HG03196 (cell line): Measurements from ENCODE around the gene RRP1B.
A peak's percentile ranks its signal among the peaks of the same experiment; 100 is the strongest.

Experiments
- ATAC-seq: cut with Tn5 transposase; IDR thresholded peaks from one replicate; pipeline ENCODE4 v1.9.1; 2021; ENCODE audit not compliant: unreplicated experiment

Gene RRP1B

DNA sequence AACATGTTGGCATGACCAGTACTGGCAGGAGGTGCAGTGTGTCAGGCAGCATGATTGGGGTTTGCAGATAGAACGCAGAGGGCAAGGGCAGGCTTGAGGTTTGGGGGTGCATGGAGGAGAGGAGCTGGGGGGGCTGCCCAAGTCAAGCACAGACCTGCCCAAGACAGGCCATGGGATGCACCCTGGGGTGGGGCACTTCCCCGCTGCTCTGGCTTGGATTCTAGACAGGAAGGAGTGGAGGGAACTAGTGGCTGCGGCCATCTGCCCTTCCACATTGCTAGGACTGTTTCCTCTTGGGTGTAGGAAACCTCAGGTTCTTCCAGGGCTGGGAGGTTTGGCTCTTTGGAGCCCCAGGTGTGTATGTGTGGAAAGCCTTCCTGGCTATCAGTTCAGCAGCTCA is 62.6 kb downstream of the RRP1B start:
- ATAC-seq = no peak

DNA sequence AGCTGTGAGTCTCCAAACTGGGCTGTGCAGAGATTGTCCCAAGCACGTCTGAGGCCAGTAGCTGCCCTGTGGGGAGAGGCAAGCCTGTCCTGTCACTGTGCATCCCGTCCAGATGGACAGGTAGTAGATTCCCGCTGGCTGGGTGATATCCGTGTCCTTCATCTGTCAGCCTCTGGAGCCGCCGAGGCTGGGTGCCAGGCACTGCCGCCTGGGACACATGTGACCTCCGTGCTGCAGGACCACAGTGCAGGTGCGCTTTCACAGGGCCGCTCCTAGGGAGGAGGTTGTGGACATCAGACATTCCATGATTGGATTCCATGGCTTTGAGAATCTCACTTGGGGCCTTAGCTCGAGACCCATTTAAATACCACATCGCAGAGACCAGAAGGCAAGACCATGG is 64.3 kb downstream of the RRP1B start:
- ATAC-seq = no peak

DNA sequence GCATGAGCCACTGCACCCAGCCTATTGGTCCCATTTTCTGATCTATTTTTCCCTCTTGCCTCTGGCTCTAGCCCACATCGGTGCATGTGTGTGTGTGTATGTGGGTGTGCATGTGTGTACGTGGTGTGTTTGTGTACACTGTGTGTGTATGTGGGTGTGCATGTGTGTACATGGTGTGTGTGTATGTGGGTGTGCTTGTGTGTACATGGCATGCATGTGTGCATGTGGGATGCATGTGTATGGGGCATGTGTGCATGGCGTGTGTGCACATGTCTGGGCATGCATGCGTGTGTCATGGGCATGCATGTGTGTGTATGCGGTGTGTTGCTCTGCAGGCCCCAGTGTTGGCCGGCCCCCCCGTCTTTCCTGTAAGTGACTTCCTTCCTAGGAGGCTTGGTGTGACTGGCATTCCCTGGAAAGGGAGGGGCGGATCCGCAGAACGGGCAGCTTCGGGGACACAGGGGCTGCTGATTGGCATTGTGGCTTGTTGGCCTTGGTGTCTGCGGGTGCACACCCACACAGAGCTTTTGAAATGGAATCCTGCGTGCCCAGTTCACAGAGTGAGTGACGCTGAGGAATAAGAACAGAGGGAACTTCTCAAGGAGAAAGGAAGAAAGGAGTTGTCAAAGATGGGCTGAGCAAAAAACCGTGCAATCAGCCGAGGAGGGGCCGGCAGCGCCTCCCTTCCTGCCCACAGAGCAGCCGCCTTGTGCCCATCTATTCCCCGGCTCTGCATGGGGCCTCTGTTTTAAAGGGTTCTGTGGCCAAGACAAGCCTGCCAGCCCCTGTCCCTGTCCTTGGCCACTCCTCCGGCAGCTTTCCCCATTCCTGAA is 67.5 kb downstream of the RRP1B start:
- no peak for ATAC-seq

DNA sequence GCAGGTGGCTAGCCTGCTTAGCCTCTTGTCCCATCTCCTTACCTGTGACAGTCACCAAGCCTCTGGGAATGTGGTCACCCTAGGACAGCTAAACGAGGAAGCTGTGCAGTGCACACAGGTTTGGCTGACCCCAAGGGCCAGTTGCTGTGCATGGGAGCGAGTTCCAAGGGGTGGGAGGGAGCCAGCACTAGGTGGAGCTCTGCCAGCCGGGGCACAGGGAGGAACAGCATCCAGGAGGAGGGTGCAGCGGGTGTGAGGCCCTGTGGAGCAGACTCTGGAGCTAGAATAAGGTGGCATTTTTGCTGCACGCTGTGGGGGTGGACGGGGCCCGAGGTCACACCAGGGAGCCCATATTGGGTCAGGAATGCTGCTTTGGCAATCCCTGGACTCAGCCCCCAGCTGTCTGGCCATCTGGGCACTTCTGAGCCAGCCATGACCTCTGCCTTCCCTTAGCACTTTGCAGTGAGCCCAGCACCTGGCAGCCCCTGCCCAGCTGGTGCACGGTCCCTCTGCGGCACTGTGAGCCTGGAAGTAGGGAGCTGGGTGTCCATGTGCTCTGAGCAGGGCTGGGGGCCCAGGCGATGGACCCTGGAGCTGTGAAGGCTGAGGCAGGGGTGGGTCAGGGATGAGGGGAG is 68.3 kb downstream of the RRP1B start:
- ATAC-seq = no peak

DNA sequence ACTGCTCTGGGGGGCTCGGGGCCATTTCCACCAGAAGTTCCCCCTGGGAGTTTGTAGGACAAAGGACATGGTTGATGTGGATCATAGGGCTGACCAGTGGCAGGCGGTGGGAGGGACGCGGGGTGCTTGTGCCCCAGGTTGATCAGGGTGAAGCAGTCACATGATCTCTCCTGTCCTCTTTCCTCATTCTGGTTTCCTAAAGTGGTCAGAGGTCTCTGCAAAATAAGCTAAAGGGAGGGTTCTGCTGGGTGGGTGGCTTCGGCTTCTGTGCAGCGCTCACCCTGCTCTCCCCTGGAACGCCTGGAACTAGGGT is 68.8 kb downstream of the RRP1B start:
- ATAC-seq = no peak

DNA sequence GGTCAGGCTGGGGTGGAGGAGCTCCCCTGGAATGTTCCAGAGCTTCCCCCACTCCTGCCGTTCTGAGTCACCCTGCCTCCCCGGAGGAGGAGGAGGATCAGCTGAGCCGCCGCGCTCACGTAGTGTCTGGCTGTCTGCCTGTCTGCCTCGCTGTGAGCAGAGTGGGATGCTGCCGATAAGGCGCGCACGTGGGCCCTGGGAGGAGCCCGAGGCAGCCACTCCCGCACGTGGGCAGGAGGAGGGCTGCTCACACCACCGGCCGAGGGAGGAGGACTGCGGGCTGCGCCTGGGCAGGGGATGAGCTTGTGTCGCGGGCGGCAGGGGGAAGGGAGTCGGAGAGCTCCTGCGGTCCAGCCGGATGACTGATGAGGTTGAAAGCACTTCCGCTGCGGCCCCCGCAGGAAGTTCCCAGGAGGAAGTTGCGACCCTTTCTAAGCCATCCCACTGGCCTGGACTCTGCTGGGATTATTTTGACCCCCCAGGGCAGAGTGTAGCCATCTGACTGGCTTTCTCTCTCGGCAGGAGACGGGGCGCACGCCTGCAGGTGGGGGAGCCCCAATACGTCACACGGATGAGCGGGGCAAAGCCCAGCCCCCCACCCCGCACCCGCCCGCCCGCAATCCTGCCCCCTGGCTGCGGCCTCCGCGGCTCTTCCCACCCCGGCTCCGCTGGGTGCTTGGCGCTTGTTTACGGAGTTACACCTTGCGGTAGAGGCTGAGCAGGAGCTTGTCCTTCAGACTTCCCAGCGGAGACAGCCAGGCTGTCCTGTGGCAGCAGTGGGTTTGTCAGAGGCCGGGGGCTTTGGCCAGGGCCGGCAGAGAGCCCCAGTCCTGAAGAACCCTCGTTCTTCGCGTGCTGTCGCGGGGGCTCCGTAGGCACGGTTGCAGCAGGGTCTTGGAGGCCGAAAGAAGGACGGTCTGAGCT is 69.4 kb downstream of the RRP1B start:
- peak; percentile 59 for ATAC-seq

DNA sequence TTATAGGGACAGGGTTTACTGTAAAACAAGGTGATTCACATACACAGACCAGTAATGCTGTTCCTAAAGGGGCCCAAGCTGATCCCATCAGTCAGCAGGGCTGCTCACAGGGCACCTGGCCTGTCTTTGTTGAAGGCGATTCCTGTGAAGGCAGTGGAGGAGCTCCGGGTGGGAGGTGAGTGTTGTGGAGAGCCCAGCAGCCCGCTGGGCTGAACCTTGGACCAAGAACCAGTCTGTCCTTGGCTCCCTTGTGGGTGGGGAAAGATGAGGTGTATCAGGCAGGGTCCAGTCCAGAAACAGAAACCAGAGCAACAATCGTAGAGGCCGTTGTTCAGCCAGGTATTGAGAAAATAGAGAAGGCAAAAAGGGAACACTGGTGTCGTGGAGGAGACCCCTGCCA is 72.1 kb downstream of the RRP1B start:
- ATAC-seq = no peak

DNA sequence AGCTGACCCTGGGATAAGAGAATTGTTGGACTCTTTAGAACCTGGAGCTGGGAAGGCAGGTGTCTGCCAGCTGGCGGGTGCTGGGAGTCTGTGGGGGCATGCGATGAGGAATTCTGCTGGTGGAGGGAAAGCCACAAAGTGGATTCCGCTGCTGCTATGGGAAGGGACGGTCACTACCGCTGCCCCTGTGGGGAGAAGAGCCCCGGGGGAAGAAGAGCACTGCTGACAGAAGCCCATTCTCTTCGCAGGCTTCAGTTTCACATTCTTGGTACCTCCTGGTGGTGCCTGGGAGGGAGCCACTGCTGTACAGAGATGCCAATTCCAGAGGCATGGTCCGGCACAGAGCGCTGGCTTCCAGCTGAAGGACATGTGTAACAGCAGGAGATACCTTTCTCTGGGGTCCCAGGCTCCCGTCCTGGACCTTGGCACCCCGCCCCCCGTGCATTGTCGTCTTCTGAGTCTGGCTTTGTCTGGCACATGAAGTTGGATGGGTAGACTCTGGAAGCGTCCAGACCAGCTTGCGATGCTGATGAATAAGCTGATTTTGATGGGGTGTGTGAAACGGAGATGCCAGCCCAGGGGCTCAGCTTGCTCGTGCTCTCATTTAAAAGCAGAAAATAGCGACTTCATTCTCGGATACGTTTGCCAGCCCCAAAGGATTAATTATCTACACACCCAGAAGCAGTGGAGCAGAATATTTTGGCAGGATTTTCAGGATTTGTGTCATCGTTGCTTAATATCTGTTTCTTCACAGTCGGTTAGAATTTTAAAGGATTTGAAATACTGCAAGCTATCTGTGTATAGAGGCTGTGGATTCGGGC is 72.7 kb downstream of the RRP1B start:
- ATAC-seq = no peak

DNA sequence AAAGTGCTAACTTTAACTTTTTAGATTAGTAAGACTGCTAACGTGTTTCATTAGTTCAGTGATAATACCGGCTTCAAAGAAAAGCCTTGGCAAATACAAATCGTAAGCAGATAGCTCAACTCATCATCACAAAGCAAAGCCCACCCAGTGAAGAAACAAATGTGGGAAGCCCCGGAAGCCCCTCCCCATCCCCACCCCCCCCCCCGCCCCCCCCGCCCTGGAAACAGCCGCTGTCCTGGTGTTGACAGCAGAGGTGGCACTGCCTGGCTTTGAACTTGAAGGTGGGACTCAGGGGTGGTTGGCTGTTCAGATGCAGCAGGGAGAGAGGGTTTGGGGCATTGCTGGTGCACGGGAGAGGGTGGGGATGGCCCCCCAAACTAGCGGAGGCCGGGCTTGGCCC is 73.7 kb downstream of the RRP1B start:
- no peak for ATAC-seq

DNA sequence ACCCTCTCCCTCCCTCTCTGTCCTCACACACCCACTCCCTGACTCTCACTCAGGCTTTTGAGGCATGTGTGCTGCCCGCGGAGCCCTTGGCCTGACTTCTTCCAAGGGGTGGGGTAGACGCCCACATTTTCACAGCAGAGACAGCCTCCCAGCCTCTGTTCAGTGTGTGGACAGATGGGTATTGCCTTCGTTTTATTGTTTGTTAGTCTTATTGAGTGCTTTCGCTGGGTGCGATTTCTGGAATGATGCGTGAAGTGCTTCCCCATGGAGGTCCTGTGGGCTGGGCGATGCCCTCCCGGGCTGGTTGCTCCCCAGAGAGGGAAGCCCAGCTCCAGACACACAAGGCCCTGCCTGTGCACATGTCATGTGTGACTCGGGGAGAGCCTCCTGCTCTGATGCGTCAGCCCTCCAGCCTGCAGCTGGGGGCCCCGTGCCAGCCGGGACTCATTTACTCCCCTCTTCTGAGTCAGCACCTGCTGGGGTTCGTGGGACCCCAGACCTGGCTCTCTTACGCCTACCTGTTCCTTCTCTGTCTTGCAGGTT is 74.2 kb downstream of the RRP1B start:
- no peak for ATAC-seq

DNA sequence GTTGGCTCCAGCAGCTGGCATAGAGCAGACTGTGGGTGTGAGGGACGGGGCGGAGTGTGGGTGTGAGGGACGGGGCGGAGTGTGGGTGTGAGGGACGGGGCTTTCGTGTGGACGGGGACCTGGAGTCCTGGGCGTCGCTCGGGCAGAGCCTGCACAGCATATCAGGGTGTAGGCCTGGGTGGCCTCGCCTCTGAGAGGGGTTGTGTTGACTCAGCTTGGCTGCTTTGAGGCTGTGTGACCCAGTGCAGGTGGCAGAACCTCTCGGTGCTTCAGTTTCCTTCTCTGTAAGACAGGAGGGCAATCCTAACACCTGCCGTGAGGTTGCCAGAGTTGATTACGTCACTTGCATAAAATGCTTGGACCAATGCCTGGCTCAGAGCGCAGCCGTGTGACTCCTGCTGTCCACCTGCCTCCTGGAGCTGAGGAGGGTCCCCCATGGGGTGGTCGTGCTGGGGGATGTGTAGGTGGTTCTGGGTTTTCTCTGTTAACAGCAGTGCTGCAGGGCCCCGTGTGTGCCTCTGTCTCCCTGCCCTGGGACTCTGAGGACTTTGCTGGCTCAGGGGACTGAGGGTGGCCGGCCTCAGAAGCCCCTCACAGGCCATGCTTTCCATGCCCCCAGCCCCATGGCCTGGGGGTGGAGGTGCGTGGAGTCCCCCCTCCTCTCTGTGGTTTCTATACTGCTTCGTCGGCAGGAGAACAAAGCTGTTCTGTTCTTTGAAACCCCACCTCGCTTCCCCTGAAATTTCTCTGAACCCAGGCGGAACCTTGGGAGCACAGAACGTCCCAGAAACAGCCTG is 75.0 kb downstream of the RRP1B start:
- no peak for ATAC-seq

DNA sequence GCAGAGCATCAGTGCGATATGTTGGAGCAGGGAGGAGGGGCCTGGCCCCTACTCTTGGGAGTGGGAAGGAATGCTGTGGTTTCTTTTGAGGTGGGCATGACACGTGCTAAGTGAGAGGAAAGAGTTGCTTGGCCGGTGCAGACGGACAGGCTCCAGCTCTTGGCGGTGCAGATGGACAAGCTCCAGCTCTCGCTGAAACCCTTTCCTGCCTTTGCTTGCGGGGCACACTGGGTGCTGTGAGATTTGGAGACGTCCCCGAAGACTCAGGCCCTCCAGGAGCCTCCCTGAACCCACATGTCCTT is 75.5 kb downstream of the RRP1B start:
- ATAC-seq = no peak

DNA sequence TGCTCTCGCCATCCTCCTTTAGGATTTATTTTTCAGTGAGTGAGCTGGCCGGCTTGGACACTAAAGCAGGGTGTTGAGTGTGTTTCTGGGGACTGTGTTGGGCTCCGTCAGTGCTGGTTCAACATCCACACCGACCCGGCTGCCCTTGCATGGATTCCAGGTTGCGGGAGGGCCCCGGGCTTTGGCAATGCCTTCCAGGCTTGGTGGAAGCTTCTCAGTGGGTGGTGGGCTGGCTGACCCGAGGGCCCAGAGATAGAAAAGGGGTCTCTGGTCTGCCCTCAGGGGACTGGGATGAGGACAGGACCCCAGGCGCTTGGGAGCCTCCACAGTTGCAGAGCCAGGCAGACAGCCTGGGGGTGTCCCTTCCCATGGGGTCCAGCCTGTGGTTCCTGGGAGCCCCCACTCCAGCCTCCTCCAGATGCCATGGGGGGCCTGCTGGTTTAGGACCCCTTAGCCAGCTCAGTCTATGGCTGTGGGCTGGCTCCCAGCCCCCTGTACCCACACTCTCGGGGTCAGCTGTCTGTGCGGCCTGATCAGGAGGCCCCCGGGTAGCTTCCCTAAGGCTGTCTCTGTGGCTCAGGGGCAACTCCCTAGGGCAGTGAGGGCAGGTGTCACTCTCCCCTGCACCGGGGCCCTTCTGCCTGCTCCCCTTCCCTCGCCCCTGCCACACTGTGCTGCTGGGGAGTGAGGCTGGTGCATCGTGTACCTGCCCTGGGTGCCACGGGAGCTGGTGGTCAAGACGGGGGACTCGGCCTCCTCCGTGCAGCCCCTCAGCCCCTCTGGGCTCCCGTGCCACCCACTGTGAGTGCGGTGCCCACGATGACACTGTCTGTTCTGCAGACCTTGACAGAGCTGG is 76.1 kb downstream of the RRP1B start:
- no peak for ATAC-seq

DNA sequence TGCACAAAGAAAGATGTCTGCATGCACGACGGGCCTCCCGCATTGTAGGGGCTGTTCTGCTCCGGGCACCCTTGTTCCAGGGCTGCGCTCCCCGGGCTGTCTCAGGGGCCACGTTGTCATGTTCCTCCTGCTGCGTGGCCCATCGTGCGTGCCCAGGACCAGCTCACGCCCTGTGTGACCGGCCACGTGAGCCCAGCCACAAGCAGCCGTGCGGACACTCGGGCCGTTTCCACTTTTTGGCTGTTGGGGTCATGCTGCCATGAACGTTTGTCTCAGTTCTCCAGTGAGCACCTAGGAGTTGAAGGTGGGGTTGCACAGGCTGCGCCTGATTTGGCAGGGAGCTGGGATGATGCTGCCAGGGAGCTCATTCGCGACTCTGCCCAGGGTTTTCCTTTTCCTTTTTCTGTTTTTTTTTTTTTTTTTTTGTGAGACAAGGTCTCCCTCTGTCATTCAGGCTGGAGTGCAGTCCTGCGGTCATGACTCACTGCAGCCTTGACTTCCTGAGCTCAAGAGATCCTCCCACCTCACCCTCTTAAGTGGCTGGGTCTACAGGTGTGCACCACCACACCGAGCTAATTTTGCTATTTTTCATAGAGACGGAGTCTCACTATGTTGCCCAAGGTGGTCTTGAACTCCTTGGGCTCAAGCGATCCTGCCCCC is 77.0 kb downstream of the RRP1B start:
- ATAC-seq = no peak

DNA sequence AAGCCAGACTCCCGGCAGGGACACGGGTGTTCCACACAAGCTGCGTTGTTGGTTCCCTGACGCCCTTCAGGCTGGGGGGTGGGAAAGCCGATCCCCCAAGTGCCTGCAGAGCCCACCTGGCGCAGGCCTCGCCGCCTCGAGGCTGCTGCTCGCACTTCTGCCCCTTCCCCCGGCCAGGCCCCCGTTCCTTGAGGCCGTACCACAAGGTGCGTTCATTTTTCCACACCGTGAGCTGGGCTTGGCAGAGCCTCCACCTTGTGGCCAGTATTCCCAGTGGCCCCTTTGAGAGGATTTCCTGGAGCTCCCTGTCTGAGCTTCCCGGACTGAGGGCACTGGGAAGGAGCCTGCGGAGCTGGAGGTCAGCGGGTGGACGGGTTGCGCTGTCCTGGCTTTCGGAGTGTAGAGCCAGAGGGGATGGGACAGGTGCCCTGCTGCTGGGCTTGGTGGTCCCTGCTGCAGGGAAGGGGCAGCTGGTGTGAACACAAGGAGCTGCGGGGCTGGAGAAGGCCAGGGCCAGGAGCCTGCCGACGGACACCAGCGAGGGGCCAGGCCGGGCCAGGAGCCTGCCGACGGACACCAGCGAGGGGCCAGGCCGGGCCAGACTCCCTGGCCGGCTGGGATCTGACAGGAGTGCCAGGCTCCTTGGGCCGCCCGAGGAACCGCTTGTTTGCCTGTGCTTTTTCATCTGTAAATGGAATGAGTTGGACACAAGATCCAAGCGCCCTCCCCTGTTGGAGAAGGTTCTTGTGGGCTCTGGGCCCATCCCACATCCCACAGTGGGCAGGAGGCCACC is 78.0 kb downstream of the RRP1B start:
- ATAC-seq = no peak

DNA sequence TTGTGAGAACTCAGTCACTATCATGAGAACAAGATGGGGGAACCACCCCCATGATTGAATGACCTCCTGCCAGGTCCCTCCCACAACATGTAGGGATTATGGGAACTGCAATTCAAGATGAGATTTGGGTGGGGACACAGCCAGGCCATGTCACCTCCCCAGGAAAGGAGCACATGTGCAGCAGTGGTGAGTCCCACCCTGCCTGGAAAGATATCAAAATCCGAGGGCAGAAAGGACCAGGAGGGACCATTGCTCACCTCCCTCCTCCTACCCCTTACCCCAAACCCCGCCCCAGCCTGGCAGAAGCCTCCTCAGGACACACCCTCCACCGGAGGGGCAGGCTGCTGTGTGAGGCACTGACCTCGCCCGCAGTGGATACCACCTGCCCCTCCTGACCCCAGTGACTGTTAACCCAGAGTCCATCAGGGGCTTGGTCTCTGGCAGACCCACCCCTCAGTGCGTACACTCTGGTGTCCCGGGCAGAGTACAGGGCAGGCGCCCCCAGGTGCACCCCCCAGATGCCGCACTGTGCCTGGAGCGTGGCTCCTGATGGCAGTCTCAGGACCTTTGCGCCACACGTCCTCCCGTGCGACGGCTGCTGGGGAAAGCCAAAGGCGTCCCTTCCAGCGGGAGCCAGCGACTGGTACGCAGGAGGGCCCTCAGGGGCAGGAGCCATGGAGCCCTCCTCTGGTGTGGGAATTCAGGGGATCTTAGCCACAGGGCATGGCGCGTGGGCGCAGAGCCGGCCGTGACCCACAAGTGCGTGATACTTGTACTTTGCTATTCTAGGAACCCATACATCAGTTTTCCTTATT is 80.5 kb downstream of the RRP1B start:
- no peak for ATAC-seq
